Tibial artery (tissue), 4 donors: ENCODE data around the gene LIMK1.
"Not testable (repeated sequence)": the region's sequence is repeated elsewhere in the genome, so short reads cannot be mapped to it uniquely, and the experiment has no call there.

ENCODE experiments used
- DNase-seq, 2 donors: peaks; one replicate each; pipeline ENCODE4 v3.0.0-alpha.2; 2019
- H3K27ac ChIP-seq, 2 donors: fragments of 200-600 bp; sonication (generic) in 1 of 2; 1 replicate in 1 of 2; 2 replicates in 1 of 2; pipeline ENCODE4 v1.5.1; 2018 to 2019; ENCODE audit warnings: mild to moderate bottlenecking in 1 of 2
- H3K27me3 ChIP-seq, 2 donors: fragments of 200-600 bp; sonication (generic) in 1 of 2; one replicate each; pipeline versions ENCODE4 v1.5.1 to v1.6.0; 2016 to 2019
- H3K36me3 ChIP-seq, 3 donors: fragments of 200-600 bp; sonication (generic) in 2 of 3; one replicate each; pipeline ENCODE4 v1.5.1; 2016 to 2019; ENCODE audit warnings: mild to moderate bottlenecking in 2 of 3
- H3K4me1 ChIP-seq, 4 donors: fragments of 200-600 bp; sonication (generic) in 2 of 4; 1 replicate in 3 of 4; 2 replicates in 1 of 4; pipeline ENCODE4 v1.5.1; 2016 to 2019
- H3K4me3 ChIP-seq, 2 donors: fragments of 200-600 bp; sonication (generic) in 1 of 2; 1 replicate in 1 of 2; 2 replicates in 1 of 2; pipeline ENCODE4 v1.5.1; 2018 to 2019; ENCODE audit warnings: mild to moderate bottlenecking in 2 of 2
- H3K9me3 ChIP-seq, 3 donors: fragments of 200-600 bp; sonication (generic) in 1 of 3; one replicate each; pipeline ENCODE4 v1.5.1; 2016 to 2019
- CTCF ChIP-seq, 2 experiments: fragments of 200-600 bp in 1 of 2; fragments of 450-650 bp in 1 of 2; IDR thresholded peaks; one replicate each; pipeline ENCODE4 v1.5.1; 2017 to 2019; ENCODE audit warnings: antibody characterized with exemption in 2 of 2, mild to moderate bottlenecking in 1 of 2, moderate library complexity in 1 of 2
- intact Hi-C: fragments of 100-400 bp; cut with DNase I; formaldehyde crosslinking; loops from one replicate; pipeline ENCODE4 v1.15.0; 2023; ENCODE audit warnings: low total_unique reads

Gene LIMK1

GRCh38 chr7:74165867-74166593, 82.4 kb downstream of the LIMK1 start:
- no peak for DNase-seq
- H3K27ac ChIP-seq, result no peak overlapping the region
- no peaks in the 10 kb centered on the region for H3K36me3 ChIP-seq
- no peak for TF ChIP-seq CTCF (IDR thresholded peaks at IDR 0.05)
- H3K4me1 ChIP-seq, result no peaks in the 10 kb centered on the region
- H3K27me3 ChIP-seq, result no peaks in the 10 kb centered on the region
- no peak overlapping the region for H3K4me3 ChIP-seq
- H3K9me3 ChIP-seq, result no peaks in the 10 kb centered on the region
- intact Hi-C loops, result no loop called here

- intact Hi-C loops, H3K27ac ChIP-seq, H3K36me3 ChIP-seq, H3K9me3 ChIP-seq, H3K27me3 ChIP-seq, H3K4me3 ChIP-seq, DNase-seq, H3K4me1 ChIP-seq: not testable (repeated sequence)
Measured at GRCh38 chr7:74167324-74167723, 83.7 kb downstream of the LIMK1 start.
